SK-N-SH (cell line): ENCODE results near the gene SLC25A29. TPM values are rescaled to one million over a fixed set of nuclear protein-coding genes. Genes with fewer than 3 reads are reported as not detected.

Experiments
- CTCF ChIA-PET: fragments of 300-600, 350-600 bp; formaldehyde crosslinking; extraction: SDS; loops from one replicate; lab custom pipeline; 2021; lab: Yijun Ruan, JAX
- POLR2A ChIA-PET: fragments of 350-600 bp; sonication (Branson Sonifier 250); formaldehyde crosslinking; extraction: SDS; loops from one replicate; lab custom pipeline; 2020; ENCODE audit warnings: antibody characterized with exemption, inconsistent platforms; lab: Yijun Ruan, JAX
- DNase-seq: peaks from one replicate; pipeline ENCODE4 v3.0.0; 2012
- H2AFZ ChIP-seq: fragments of 200-600 bp; sonication (generic); 2 replicates; pipeline ENCODE4 v1.8.1; 2016; ENCODE audit warnings: antibody characterized with exemption, mild to moderate bottlenecking, low read depth
- H3F3A ChIP-seq: fragments of 200-600 bp; sonication (generic); replicated peaks from 2 replicates; pipeline ENCODE3; 2016; ENCODE audit warnings: antibody characterized with exemption, mild to moderate bottlenecking; ENCODE audit not compliant: insufficient read depth
- H3K27ac ChIP-seq, 2 experiments: fragments of 200-500 bp in 1 of 2; fragments of 200-600 bp in 1 of 2; sonication (Bioruptor generic) in 1 of 2; sonication (generic), shearing (Covaris generic) in 1 of 2; 2 replicates each; pipeline versions ENCODE4 v1.5.1 to v1.6.1; 2014 to 2016; ENCODE audit warnings: low read depth in 2 of 2, inconsistent platforms in 1 of 2, low read length in 1 of 2, mild to moderate bottlenecking in 1 of 2, mixed read lengths in 1 of 2
- H3K27me3 ChIP-seq: fragments of 200-600 bp; sonication (generic), shearing (Covaris generic); 2 replicates; pipeline ENCODE4 v1.6.1; 2016; ENCODE audit warnings: mixed run types; ENCODE audit not compliant: insufficient read depth
- H3K36me3 ChIP-seq, 2 experiments: fragments of 200-500 bp in 1 of 2; fragments of 200-600 bp in 1 of 2; sonication (Bioruptor generic) in 1 of 2; sonication (generic) in 1 of 2; replicated peaks in 1 of 2; 2 replicates each; pipeline versions ENCODE3 to v1.5.1; 2014 to 2016; ENCODE audit warnings: low read length in 1 of 2, mild to moderate bottlenecking in 1 of 2; ENCODE audit not compliant: insufficient read depth in 2 of 2, control insufficient read depth in 1 of 2
- H3K4me1 ChIP-seq, 2 experiments: fragments of 200-500 bp in 1 of 2; fragments of 200-600 bp in 1 of 2; sonication (Bioruptor generic) in 1 of 2; sonication (generic), shearing (Covaris generic) in 1 of 2; 2 replicates each; pipeline versions ENCODE4 v1.5.1 to v1.6.1; 2014 to 2016; ENCODE audit warnings: low read depth in 1 of 2, low read length in 1 of 2, mixed run types in 1 of 2; ENCODE audit not compliant: insufficient read depth in 2 of 2, control insufficient read depth in 1 of 2
- H3K4me2 ChIP-seq: fragments of 200-600 bp; sonication (generic), shearing (Covaris generic); 2 replicates; pipeline ENCODE4 v1.6.1; 2017; ENCODE audit warnings: mixed run types
- H3K4me3 ChIP-seq, 2 experiments: fragments of 200-500 bp in 1 of 2; fragments of 200-600 bp in 1 of 2; sonication (Bioruptor generic) in 1 of 2; sonication (generic), shearing (Covaris generic) in 1 of 2; 2 replicates each; pipeline versions ENCODE4 v1.5.1 to v1.8.1; 2014 to 2016; ENCODE audit warnings: low read depth in 2 of 2, inconsistent platforms in 1 of 2, low read length in 1 of 2, mild to moderate bottlenecking in 1 of 2, mixed read lengths in 1 of 2, moderate library complexity in 1 of 2
- H3K79me2 ChIP-seq: fragments of 200-600 bp; sonication (generic); 2 replicates; pipeline ENCODE4 v1.8.1; 2017; ENCODE audit warnings: mild to moderate bottlenecking; ENCODE audit not compliant: insufficient read depth
- H3K9ac ChIP-seq: fragments of 200-600 bp; sonication (generic); 2 replicates; pipeline ENCODE4 v1.6.1; 2017; ENCODE audit warnings: mixed run types
- H3K9me2 ChIP-seq: fragments of 200-600 bp; sonication (generic); 2 replicates; pipeline ENCODE4 v1.6.1; 2017; ENCODE audit warnings: mixed run types
- H3K9me3 ChIP-seq: fragments of 200-600 bp; sonication (generic); 2 replicates; pipeline ENCODE4 v1.6.1; 2017; ENCODE audit warnings: mixed run types, mild to moderate bottlenecking, moderate library complexity
- H4K20me1 ChIP-seq: fragments of 200-600 bp; sonication (generic); 2 replicates; pipeline ENCODE4 v1.6.1; 2017; ENCODE audit warnings: mild to moderate bottlenecking, mixed run types; ENCODE audit not compliant: insufficient read depth
- FOXM1 ChIP-seq: IDR thresholded peaks from 2 replicates; pipeline ENCODE4 v1.4.0; 2012; ENCODE audit warnings: low read depth, mild to moderate bottlenecking
- IRF3 ChIP-seq: fragments of 150-350 bp; IDR thresholded peaks from 2 replicates; pipeline ENCODE4 v1.6.1; 2016; ENCODE audit warnings: mild to moderate bottlenecking, low read depth, low read length
- JUND ChIP-seq: IDR thresholded peaks from 2 replicates; pipeline ENCODE4 v1.4.0; 2012
- MAX ChIP-seq: IDR thresholded peaks from 2 replicates; pipeline ENCODE4 v1.4.0; 2012; ENCODE audit warnings: low read depth
- RAD21 ChIP-seq: IDR thresholded peaks from 2 replicates; pipeline ENCODE4 v1.6.1; 2012; ENCODE audit warnings: mild to moderate bottlenecking, low read length
- REST ChIP-seq: IDR thresholded peaks from 2 replicates; pipeline ENCODE4 v1.6.1; 2012; ENCODE audit warnings: mild to moderate bottlenecking, low read depth, low read length, moderate library complexity
- RFX5 ChIP-seq: IDR thresholded peaks from 2 replicates; pipeline ENCODE4 v1.6.1; 2012; ENCODE audit warnings: mild to moderate bottlenecking, improper control_type of control experiment, low read length
- RXRA ChIP-seq: IDR thresholded peaks from 2 replicates; pipeline ENCODE4 v1.4.0; 2012; ENCODE audit warnings: low read depth, mild to moderate bottlenecking, borderline replicate concordance
- SIN3A ChIP-seq: IDR thresholded peaks from 2 replicates; pipeline ENCODE4 v1.6.1; 2012; ENCODE audit warnings: low read depth, mild to moderate bottlenecking, low read length, moderate library complexity, borderline replicate concordance
- TCF12 ChIP-seq: IDR thresholded peaks from 2 replicates; pipeline ENCODE4 v1.4.0; 2012
- WGBS: methylation state at CpG from one replicate; pipeline ENCODE4 v1.1.6; 2017; ENCODE audit warnings: low lambda C conversion rate; 5-methylcytosine and 5-hydroxymethylcytosine counted together
- polyA plus RNA-seq, 3 experiments: library from polyadenylated mRNA; depleted of rRNA; stranded (reverse); fragments of >200 nt; gene quantifications; 2 replicates each; pipeline ENCODE4 v1.2.3, GENCODE V29; 2012

SLC25A29 gene
- polyA plus RNA-seq, 1 of the 3 experiments (the other 2 are of a cell fraction), result 66.9 TPM

GRCh38 chr14:100294963-100295330, 11.3 kb downstream of the SLC25A29 start:
- WGBS, result 100% methylated on average over 2 of the region's 2 CpGs
- H3K79me2 ChIP-seq, result peaks cover 8% of the 10 kb centered on the region

GRCh38 chr14:100294213-100294962, 11.9 kb downstream of the SLC25A29 start:
- ChIA-PET POLR2A (no interaction called here), CTCF (interaction anchor here (1.2 to 3.7 kb wide), 4 partner anchors 8 to 83 kb away, joined by 3 to 40 read pairs (median 8); no protein-coding TSS in a partner anchor)
- no peaks in the 10 kb centered on the region for H3K9me2 ChIP-seq
- peaks cover 10% of the 10 kb centered on the region; the same call in 1 of the 2 replicates for H4K20me1 ChIP-seq
- no peak overlapping the region for H3K9ac ChIP-seq
- H3K36me3 ChIP-seq, result peaks cover 0 to 21% of the 10 kb centered on the region in 2 experiments
- 94% methylated on average over 10 of the region's 12 CpGs for WGBS
- H3K27me3 ChIP-seq, result no peaks in the 10 kb centered on the region
- no peaks in the 10 kb centered on the region for H3K9me3 ChIP-seq
- H3K79me2 ChIP-seq, result peaks cover 3% of the 10 kb centered on the region
- no peaks in the 10 kb centered on the region for H3F3A ChIP-seq
- no peak overlapping the region for H2AFZ ChIP-seq
- no peak overlapping the region for H3K4me2 ChIP-seq
- TF ChIP-seq TCF12 (no peak), SIN3A (no peak), RFX5 (no peak), IRF3 (no peak)
- peaks cover 0 to 11% of the 10 kb centered on the region in 2 experiments; a peak in 1 of 4 replicates for H3K4me1 ChIP-seq
- H3K27ac ChIP-seq, result no peak overlapping the region
- DNase-seq, result no peak
- no peak overlapping the region for H3K4me3 ChIP-seq

More at GRCh38 chr14:100294963-100295330, 11.3 kb downstream of the SLC25A29 start:
- POLR2A ChIA-PET, result no interaction called here
- Histone ChIP-seq H3K36me3 (peaks cover 0 to 21% of the 10 kb centered on the region in 2 experiments), H3K4me2 (no peak overlapping the region), H2AFZ (no peak overlapping the region), H3K9ac (no peak overlapping the region), H3K9me3 (no peaks in the 10 kb centered on the region), H3K27ac (no peak overlapping the region), H3K9me2 (no peaks in the 10 kb centered on the region), H4K20me1 (peaks cover 14% of the 10 kb centered on the region; the same call in 1 of the 2 replicates), H3F3A (no peaks in the 10 kb centered on the region), H3K27me3 (no peaks in the 10 kb centered on the region), H3K4me1 (peaks cover 0 to 9% of the 10 kb centered on the region in 2 experiments; a peak in 1 of 4 replicates), H3K4me3 (no peak overlapping the region)
- peak; percentile 15 for DNase-seq
- CTCF ChIA-PET, result interaction anchor here (1.2 to 3.7 kb wide), 4 partner anchors 8 to 82 kb away, joined by 3 to 40 read pairs (median 8); no protein-coding TSS in a partner anchor
- TF ChIP-seq RXRA (no peak), MAX (no peak), FOXM1 (no peak), REST (no peak), JUND (no peak), RAD21 (no peak)
- TF ChIP-seq, all 33 proteins: peak for 0
